B cell (primary cell): Measurements from ENCODE around the gene COL4A1.
"Not testable (repeated sequence)": the region's sequence is repeated elsewhere in the genome, so short reads cannot be mapped to it uniquely, and the experiment has no call there.

Source experiments
- EZH2 ChIP-seq: IDR thresholded peaks from 2 replicates; pipeline ENCODE4 v1.6.1; 2012; ENCODE audit warnings: borderline replicate concordance, low read depth, mild to moderate bottlenecking, moderate library complexity, low read length; ENCODE audit not compliant: insufficient read depth, poor library complexity, severe bottlenecking
- TF ChIP-seq, protein P1 (sequence below): fragments of 200-600 bp; IDR thresholded peaks from one replicate; pipeline ENCODE4 v1.8.0; 2022; ENCODE audit warnings: antibody characterized with exemption, mild to moderate bottlenecking

- TF ChIP-seq, protein P1, sequence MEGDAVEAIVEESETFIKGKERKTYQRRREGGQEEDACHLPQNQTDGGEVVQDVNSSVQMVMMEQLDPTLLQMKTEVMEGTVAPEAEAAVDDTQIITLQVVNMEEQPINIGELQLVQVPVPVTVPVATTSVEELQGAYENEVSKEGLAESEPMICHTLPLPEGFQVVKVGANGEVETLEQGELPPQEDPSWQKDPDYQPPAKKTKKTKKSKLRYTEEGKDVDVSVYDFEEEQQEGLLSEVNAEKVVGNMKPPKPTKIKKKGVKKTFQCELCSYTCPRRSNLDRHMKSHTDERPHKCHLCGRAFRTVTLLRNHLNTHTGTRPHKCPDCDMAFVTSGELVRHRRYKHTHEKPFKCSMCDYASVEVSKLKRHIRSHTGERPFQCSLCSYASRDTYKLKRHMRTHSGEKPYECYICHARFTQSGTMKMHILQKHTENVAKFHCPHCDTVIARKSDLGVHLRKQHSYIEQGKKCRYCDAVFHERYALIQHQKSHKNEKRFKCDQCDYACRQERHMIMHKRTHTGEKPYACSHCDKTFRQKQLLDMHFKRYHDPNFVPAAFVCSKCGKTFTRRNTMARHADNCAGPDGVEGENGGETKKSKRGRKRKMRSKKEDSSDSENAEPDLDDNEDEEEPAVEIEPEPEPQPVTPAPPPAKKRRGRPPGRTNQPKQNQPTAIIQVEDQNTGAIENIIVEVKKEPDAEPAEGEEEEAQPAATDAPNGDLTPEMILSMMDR = not testable (repeated sequence)
- TF ChIP-seq EZH2 = not testable (repeated sequence)
These were observed 6.3 kb upstream of the COL4A1 start for GRCh38 chr13:110313261-110313660.
